GM19240 (cell line): ENCODE data around the gene GPD2.
A peak's percentile ranks its signal among the peaks of the same experiment; 100 is the strongest.
"Not testable (repeated sequence)": the region's sequence is repeated elsewhere in the genome, so short reads cannot be mapped to it uniquely, and the experiment has no call there.

Experiments
- DNase-seq: peaks from one replicate; pipeline ENCODE4 v3.0.0; 2011; ENCODE audit warnings: low spot score; ENCODE audit not compliant: insufficient read length

GPD2 gene

GRCh38 chr2:156526950-156527636, 90.9 kb downstream of the GPD2 start:
- peak; percentile 29 for DNase-seq

DNA sequence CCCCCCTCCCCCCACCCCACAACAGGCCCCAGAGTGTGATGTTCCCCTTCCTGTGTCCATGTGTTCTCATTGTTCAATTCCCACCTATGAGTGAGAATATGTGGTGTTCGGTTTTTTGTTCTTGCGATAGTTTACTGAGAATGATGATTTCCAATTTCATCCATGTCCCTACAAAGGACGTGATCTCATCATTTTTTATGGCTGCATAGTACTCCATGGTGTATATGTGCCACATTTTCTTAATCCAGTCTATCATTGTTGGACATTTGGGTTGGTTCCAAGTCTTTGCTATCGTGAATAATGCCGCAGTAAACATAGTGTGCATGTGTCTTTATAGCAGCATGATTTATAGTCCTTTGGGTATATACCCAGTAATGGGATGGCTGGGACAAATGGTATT, 92.4 kb downstream of the GPD2 start:
- not testable (repeated sequence) for DNase-seq

DNA sequence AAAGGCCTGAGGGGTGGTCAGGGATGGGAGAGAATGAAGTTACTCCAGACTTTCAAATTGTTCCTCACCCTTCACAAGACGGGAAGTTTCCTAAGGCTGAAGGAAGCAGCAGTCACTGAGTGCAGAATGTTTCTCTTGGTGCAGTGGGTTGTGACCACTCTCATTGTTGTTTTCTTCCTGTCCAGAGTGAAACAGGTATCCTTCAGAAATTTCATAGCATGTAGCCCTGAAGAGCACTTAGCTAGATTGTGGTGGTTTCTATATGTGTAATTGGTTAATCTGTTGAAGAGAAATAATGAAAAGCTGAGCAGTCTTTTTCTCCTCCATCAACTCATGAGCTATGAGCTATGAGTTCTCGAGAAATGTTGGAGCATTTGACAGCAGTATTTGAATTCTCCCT, 96.8 kb downstream of the GPD2 start:
- DNase-seq = no peak

- DNase-seq = no peak
These were observed 100.4 kb downstream of the GPD2 start for GRCh38 chr2:156536534-156536933.

DNA sequence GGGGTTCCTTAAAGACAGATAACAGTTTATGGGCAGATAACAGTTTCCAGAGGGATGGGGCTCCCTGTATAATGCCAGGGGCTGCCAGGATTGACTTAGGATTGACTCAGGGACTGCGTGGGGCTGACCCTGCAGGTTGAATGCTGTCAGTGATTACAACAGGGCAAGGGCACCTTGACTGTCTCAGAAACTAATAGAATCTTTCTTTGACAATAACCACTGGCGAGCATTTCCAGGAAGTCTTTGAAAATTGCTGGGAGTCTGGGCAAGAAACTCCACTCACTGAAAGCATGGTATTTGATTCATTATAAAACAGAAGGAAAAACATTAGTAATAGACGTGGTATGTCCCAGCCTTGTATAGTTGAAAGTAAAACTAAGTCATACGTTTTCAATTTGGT, 101.0 kb downstream of the GPD2 start:
- no peak for DNase-seq

DNA sequence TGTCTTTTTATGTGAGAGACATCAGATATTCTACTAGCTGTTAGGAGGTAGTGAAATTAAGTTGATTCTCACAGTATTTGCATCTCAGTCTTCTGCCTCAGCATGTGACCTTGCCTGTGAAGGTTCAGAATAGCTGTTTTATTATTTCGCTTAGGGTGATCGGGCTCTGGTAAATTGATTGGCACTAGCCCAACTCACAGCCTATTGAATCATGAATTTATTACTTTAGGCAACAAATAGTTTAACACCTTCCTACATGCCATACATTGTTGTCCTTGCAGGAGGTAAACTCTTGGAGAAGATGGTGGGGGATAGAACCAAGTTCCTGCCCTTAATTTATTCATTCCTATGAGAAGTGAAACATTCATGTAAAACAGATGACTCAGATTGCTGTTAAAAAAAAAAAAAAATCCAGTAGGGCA, 101.9 kb downstream of the GPD2 start:
- DNase-seq = no peak

DNA sequence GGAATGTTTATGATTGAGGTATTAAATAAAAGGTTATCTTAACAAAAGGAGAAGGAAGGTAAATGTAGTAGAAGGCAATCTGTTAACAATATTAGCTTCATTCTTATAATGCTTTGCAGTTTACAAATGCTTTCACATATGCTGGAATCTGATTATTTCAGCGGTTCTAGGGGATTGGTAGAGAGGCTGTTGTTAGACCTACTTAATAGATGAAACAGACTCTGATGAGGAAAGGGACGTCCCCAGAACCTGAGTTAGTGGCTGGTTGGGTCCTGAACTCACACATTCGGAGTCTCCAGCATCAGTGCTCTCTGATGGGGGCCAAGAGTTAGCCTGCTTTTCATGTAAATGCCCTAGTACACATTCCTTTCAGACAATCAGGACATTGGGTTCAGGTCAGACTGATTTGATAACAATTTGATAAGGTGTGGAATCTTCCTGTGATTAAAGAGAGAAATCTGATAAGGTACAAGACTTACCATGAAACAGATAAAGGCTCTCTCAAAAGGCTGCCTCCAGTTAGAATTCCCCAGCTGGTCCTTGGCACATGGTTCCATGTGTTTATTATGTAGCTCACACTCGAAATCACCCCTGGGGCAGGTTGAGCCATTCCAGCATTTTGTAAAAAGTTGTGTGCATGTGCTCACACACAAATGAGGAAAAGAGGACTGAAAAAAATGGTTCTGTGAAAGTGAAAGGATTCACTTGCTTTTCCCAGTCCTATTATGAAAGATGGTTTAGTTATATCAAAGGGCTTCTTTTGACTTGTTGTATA, 103.1 kb downstream of the GPD2 start:
- no peak for DNase-seq

DNA sequence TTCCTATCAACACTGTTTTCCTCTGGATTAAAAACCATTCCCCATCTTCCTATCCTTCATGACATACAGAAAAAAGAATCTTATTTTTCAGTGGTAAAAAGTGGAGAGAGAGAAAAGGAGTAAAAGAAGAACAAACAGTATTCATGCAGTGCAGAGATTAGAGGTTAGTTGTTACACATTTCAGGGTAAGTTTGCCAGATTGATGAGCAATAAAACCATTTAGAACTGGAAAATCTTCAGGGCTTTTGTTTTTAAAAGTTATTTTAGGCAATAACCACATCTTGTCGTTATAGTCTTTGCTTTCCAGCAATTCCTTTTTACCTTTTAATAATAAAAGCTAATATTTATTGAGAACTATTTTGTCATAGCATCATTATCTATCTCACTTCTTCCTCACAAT, 104.5 kb downstream of the GPD2 start:
- no peak for DNase-seq

- no peak for DNase-seq
These were observed 105.0 kb downstream of the GPD2 start for GRCh38 chr2:156541229-156541628.

DNA sequence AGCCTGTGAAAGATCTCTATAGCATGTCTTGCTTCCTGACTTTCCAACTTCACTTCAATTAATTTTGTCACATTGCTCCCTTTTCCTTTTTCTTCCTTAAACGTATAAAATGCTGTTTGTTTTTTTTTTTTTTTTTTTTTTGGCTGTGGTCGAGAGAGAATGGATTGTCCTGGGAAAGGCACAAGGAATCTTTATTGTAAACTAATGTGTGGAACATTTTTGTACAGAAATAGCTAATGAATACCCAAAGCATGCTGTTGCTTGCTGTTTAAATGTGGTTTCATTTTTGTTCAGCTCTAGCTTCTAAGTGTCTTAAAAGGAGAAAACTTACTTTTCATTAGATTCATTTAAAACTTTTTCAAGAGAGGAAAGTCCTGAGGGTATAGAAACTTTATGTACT, 105.5 kb downstream of the GPD2 start:
- DNase-seq = no peak

GRCh38 chr2:156548413-156548812, 112.2 kb downstream of the GPD2 start:
- no peak for DNase-seq

- no peak for DNase-seq
These were observed 117.7 kb downstream of the GPD2 start for GRCh38 chr2:156553714-156554442.

GRCh38 chr2:156561326-156561725, 125.1 kb downstream of the GPD2 start:
- DNase-seq = no peak

- DNase-seq = no peak
These were observed 125.9 kb downstream of the GPD2 start for GRCh38 chr2:156562124-156562523.

GRCh38 chr2:156563994-156564753, 128.0 kb downstream of the GPD2 start:
- no peak for DNase-seq

DNA sequence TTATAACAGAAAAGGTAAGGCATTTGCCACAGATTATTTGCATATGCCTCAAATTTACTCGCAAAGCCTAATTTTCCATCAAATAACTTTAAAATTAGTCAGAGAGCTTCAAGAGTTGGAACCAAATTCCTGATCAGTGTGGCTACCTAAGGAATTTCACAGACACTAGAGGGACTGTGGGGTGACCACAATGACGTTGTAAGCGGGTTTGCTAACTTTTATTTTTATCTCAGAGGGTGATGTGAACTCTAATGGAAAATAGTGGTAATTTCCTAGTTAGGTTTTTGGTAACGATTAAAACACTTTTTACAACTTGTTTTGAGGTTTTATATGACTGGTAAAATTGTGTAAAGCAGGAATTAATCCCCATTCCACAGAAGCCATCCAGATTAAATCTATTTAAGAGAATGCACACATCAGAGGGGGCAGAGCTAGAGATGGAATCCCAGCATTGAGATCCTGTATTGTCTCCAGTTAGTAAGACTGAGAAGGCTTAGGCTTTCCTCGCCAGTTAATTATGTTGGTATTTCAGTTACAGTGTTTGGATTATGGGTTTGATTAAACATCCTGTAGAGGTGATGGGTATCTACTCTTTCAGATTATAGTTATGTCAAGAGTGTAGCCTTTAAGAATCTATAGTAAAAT, 129.0 kb downstream of the GPD2 start:
- no peak for DNase-seq

DNA sequence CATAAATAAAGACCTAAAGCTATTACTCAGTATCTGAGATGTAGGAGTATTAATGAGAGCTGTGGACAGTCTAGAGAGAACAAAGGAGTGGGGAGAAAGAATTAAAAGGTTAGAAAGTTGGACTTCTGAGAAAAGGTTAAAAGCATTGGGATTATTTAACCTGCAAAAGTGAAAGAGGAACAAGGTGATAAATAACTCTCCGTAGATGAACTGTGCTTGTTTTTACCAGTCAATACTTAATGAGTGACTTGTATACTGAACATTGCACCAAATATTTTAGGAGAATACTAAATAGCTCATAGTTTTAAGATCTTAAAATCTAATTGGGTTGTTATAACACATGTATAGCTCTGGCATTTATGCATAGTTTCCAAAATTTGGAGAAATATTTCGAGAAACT, 137.5 kb downstream of the GPD2 start:
- DNase-seq = no peak

DNA sequence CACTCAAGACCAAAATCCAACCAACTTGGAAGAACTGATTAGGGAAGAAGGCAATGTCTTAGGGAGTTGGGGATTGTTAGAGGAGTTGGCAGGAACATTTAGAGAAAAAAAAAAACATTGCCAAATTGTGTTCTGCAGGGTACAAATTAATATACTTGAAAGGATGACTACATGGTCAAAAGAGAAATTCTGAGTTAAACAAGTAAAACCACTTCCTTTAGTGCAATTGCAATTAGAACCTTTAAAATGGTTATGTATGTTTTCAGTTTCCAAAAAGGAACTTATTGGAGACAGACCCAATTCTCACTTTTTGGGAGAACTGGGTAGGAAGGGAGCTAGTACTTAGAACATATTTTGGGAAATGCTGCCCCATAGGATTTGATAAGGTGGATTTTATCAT, 137.9 kb downstream of the GPD2 start:
- no peak for DNase-seq

GRCh38 chr2:156576005-156576404, 139.8 kb downstream of the GPD2 start:
- no peak for DNase-seq

DNA sequence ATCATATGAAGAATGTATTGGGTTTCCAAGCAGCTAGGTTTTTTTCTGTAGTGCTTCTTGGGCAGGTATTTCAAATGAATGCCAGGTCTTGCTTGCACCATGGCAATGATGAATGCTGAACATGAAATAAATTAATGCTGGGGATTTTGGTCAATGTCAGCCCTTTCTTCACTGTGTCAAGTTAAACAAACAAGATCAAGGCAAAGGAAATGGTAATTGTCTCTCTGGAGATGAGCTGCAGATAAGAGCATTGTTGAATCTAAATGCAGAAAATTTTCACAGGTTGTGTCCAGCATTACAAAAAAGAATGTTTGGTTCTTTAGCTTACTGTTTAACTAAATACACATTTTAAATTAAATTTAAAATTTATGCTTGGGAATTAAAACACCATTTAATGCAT, 144.3 kb downstream of the GPD2 start:
- DNase-seq = no peak

DNA sequence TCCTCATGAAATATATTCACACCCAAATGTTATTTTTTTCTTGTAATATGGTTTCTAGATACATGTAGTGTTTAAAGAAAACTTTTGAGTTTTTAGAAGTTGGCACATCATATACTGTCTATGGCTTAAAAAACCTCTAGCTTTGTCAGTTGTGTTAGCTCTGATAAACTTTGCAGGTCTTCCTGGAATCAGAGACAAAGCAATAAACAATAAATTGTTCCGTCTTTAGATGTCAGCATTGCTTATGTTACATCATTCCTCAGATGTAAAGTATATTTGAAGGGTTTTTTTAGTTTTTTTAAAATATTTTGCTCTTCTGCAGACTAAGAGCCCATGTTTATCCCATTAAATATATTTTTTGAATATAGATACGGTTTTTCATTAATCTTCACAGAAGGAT, 145.1 kb downstream of the GPD2 start:
- DNase-seq = no peak
